A673 (cell line): ENCODE data around the gene DENND5B. TPM values are rescaled to one million over a fixed set of nuclear protein-coding genes. Genes with fewer than 3 reads are reported as not detected.
"Not testable (repeated sequence)": the region's sequence is repeated elsewhere in the genome, so short reads cannot be mapped to it uniquely, and the experiment has no call there.

Experiments used
- BruUV-seq: library from RNA; stranded (reverse); fragments of 400-500 nt; replicated peaks from 2 replicates; lab custom pipeline; 2021; lab: Mats Ljungman, UMichigan
- CTCF ChIA-PET: fragments of 300-600 bp; sonication (Branson Sonifier 250); formaldehyde crosslinking; loops from one replicate; lab custom pipeline; 2022; ENCODE audit warnings: antibody characterized with exemption; lab: Charles Lee
- POLR2A ChIA-PET: fragments of 300-600 bp; sonication (Branson Sonifier 250); formaldehyde crosslinking; loops from one replicate; lab custom pipeline; 2022; ENCODE audit warnings: antibody characterized with exemption; ENCODE audit not compliant: low non-redundant PET; lab: Charles Lee
- DNase-seq: peaks from one replicate; pipeline ENCODE4 v3.0.0-alpha.2; 2015; ENCODE audit warnings: low spot score
- H3K27ac ChIP-seq: fragments of 200-600 bp; sonication (generic); 2 replicates; pipeline ENCODE4 v1.5.1; 2016; ENCODE audit warnings: mixed run types, low read depth, mild to moderate bottlenecking, mixed read lengths, antibody characterized with exemption, low read length; ENCODE audit not compliant: poor library complexity, severe bottlenecking
- H3K27me3 ChIP-seq: fragments of 200-600 bp; sonication (generic); replicated peaks from 2 replicates; pipeline ENCODE4 v1.6.1; 2017; ENCODE audit warnings: mixed run types, low read depth, mild to moderate bottlenecking, mixed read lengths, antibody characterized with exemption, low read length; ENCODE audit not compliant: insufficient read depth, poor library complexity
- H3K36me3 ChIP-seq: fragments of 200-600 bp; sonication (generic); 2 replicates; pipeline ENCODE4 v1.6.1; 2016; ENCODE audit warnings: mixed run types, mild to moderate bottlenecking, mixed read lengths, antibody characterized with exemption, low read length; ENCODE audit not compliant: insufficient read depth, poor library complexity, severe bottlenecking
- H3K4me1 ChIP-seq: fragments of 200-600 bp; sonication (generic); 2 replicates; pipeline ENCODE4 v1.6.1; 2017; ENCODE audit warnings: mixed run types, mild to moderate bottlenecking, mixed read lengths, antibody characterized with exemption, low read length; ENCODE audit not compliant: insufficient read depth, poor library complexity, severe bottlenecking
- H3K4me3 ChIP-seq: fragments of 200-600 bp; sonication (generic); 2 replicates; pipeline ENCODE4 v1.5.1; 2016; ENCODE audit warnings: low read depth, mixed run types, mild to moderate bottlenecking, mixed read lengths, low read length; ENCODE audit not compliant: poor library complexity, severe bottlenecking
- H3K9me3 ChIP-seq: fragments of 200-600 bp; sonication (generic); 2 replicates; pipeline ENCODE4 v1.6.1; 2016; ENCODE audit warnings: mixed run types, low read depth, mild to moderate bottlenecking, mixed read lengths, antibody characterized with exemption, low read length; ENCODE audit not compliant: poor library complexity, severe bottlenecking
- EZH2 ChIP-seq: fragments of 200-600 bp; sonication (generic); IDR thresholded peaks from 2 replicates; pipeline ENCODE4 v1.6.1; 2017; ENCODE audit warnings: borderline replicate concordance, low read depth, mild to moderate bottlenecking, mixed read lengths, antibody characterized with exemption, low read length; ENCODE audit not compliant: poor library complexity, severe bottlenecking
- intact Hi-C: fragments of 100-400 bp; cut with micrococcal nuclease; formaldehyde crosslinking; loops from one replicate; pipeline ENCODE4 v1.10.0; 2022; ENCODE audit not compliant: unreplicated experiment
- total RNA-seq: library from RNA; stranded (reverse); gene quantifications from 2 replicates; pipeline ENCODE4 v1.2.3, GENCODE V29; 2021
- TF ChIP-seq, protein P1 (sequence below): fragments of 300-800, 200-600 bp; sonication (generic); conservative IDR thresholded peaks from 2 replicates; pipeline ENCODE4 v1.5.1; 2017; ENCODE audit warnings: low read depth, mild to moderate bottlenecking, antibody characterized with exemption, low read length, moderate library complexity, mixed read lengths

DENND5B gene
- total RNA-seq, 1 experiment from 2014 or later = 7.6 TPM

DNA sequence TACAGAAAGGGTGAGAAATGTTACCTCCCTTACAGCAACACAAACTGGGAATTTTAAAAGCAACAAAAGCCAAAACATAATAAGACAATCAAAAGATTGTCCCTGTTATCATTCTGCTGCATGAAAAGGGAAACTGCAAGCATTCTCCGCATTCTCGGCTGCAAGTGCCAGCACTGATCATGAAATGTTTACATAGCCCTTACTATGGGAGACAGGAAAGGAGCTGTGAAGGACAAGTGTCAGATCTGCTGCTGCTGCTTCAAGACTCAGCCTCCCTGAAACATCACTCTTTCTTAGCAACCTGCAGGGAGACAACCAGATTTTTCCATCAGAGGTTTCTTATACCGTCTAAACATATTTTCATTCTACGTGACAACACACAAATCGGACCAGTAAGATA lies 20.1 kb downstream of the DENND5B start:
- H3K4me3 ChIP-seq = no peak overlapping the region
- intact Hi-C loops = no loop called here

DNA sequence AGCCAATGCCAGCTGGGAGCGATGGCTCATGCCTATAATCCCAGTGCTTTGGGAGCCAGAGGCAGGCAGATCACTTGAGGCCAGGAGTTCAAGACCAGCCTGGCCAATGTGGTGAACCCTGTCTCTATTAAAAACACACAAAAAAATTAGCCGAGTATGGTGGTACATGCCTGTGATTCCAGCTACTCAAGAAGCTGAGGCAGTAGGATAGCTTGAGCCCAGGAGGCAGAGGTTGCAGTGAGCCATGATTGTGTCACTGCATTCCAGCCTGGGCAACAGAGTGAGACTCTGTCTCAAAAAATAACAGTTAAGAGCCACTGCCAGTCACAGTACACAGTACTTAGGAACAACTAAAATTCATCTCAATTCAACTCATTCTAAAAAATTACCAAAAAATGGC lies 21.4 kb downstream of the DENND5B start:
- H3K4me1 ChIP-seq, H3K4me3 ChIP-seq, H3K27ac ChIP-seq, intact Hi-C loops, DNase-seq, CTCF ChIA-PET, H3K9me3 ChIP-seq, H3K36me3 ChIP-seq, H3K27me3 ChIP-seq, POLR2A ChIA-PET, BruUV-seq: not testable (repeated sequence)

More for the DNA sequence above, 20.1 kb downstream of the DENND5B start:
- Histone ChIP-seq H3K36me3 (no peaks in the 10 kb centered on the region), H3K27ac (no peak overlapping the region), H3K4me1 (peaks cover 5% of the 10 kb centered on the region), H3K27me3 (no peaks in the 10 kb centered on the region), H3K9me3 (no peaks in the 10 kb centered on the region)
- POLR2A ChIA-PET = no interaction called here
- CTCF ChIA-PET = no interaction called here
- DNase-seq = no peak
- TF ChIP-seq EZH2 = no peak
- TF ChIP-seq, protein P1, sequence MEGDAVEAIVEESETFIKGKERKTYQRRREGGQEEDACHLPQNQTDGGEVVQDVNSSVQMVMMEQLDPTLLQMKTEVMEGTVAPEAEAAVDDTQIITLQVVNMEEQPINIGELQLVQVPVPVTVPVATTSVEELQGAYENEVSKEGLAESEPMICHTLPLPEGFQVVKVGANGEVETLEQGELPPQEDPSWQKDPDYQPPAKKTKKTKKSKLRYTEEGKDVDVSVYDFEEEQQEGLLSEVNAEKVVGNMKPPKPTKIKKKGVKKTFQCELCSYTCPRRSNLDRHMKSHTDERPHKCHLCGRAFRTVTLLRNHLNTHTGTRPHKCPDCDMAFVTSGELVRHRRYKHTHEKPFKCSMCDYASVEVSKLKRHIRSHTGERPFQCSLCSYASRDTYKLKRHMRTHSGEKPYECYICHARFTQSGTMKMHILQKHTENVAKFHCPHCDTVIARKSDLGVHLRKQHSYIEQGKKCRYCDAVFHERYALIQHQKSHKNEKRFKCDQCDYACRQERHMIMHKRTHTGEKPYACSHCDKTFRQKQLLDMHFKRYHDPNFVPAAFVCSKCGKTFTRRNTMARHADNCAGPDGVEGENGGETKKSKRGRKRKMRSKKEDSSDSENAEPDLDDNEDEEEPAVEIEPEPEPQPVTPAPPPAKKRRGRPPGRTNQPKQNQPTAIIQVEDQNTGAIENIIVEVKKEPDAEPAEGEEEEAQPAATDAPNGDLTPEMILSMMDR = no peak
- BruUV-seq = no TSS peak

DNA sequence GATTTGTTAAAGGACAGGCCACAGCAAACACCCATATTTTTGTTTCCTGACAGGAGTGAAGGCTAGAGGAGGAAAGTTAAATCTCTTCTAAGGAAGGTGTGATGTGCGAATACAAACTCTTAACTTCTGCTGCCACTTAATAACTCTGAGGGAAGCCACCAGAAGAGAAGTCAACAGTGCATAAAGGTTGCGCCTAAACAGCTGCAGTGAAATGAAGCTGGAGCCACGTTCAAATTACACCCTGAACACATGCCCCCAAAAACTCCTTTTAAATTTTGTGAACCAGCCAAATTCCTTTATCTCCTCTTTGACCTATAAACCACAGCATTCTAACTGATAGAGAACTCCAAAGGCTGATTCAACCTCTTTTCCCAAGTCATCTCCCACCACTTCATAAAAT lies 22.4 kb downstream of the DENND5B start:
- no peak overlapping the region for H3K4me3 ChIP-seq
- DNase-seq = no peak
- no peaks in the 10 kb centered on the region for H3K4me1 ChIP-seq
- ChIA-PET CTCF (no interaction called here), POLR2A (no interaction called here)
- no peak overlapping the region for H3K27ac ChIP-seq
- no peaks in the 10 kb centered on the region for H3K36me3 ChIP-seq
- no peaks in the 10 kb centered on the region for H3K9me3 ChIP-seq
- H3K27me3 ChIP-seq = no peaks in the 10 kb centered on the region
- intact Hi-C loops = no loop called here
- no peak for TF ChIP-seq EZH2
- TF ChIP-seq, protein P1 = no peak
- no TSS peak for BruUV-seq

DNA sequence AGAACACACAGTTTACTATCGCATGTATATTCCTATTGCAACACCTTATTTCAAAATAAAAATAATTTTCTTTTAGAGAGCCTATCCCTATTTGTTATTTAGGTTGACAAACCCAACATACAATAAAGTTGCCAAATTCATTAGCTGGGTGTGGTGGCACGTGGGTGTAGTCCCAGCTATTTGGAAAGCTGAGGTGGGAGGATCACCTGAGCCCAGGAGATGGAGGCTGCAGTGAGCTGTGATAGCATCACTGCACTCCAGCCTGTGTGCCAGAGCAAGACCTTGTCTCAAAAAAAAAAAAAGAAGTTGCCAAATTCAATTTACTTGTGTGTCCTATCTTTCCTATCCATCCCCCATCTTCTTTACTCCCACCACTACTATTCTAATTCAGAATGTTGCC lies 23.9 kb downstream of the DENND5B start:
- no TSS peak for BruUV-seq

More for the DNA sequence above, 23.9 kb downstream of the DENND5B start:
- Histone ChIP-seq H3K9me3 (no peaks in the 10 kb centered on the region), H3K36me3 (no peaks in the 10 kb centered on the region), H3K27me3 (no peaks in the 10 kb centered on the region), H3K4me1 (no peaks in the 10 kb centered on the region), H3K27ac (no peak overlapping the region), H3K4me3 (no peak overlapping the region)
- ChIA-PET POLR2A (no interaction called here), CTCF (no interaction called here)
- intact Hi-C loops = no loop called here
- no peak for TF ChIP-seq EZH2
- TF ChIP-seq, protein P1 = no peak
- no peak for DNase-seq
